K562 (cell line): ENCODE data around the gene SP140L. TPM values are rescaled to one million over a fixed set of nuclear protein-coding genes. Genes with fewer than 3 reads are reported as not detected.

Experiments used
- ATAC-seq: fragments of 200-7000 bp; cut with Tn5 transposase; 3 replicates; pipeline ENCODE4 v1.9.1; 2020; ENCODE audit warnings: moderate library complexity
- BruUV-seq: library from RNA; stranded (reverse); fragments of 400-500 nt; replicated peaks from 2 replicates; lab custom pipeline; 2021; lab: Mats Ljungman, UMichigan
- CTCF ChIA-PET: fragments of 300-600 bp; formaldehyde crosslinking; extraction: SDS; loops from one replicate; lab custom pipeline; 2021; ENCODE audit warnings: low intra/inter-chr PET ratio; lab: Yijun Ruan, JAX
- POLR2A ChIA-PET: fragments of 300-600, 350-650 bp; sonication (Branson Sonifier 250); formaldehyde crosslinking; extraction: SDS; loops from one replicate; lab custom pipeline; 2021; ENCODE audit warnings: antibody characterized with exemption, inconsistent platforms; lab: Yijun Ruan, JAX
- DNase-seq, 4 experiments: peaks; one replicate each; pipeline versions ENCODE4 v3.0.0 to v3.0.0-alpha.2; 2011 to 2018; ENCODE audit warnings: low spot score in 3 of 4, mixed read lengths in 3 of 4; ENCODE audit errors: extremely low read depth in 1 of 4
- FAIRE-seq: peaks from 2 replicates; lab custom pipeline; 2011; peaks lifted over from hg19 to GRCh38; lab: Jason Lieb, UNC
- H2AFZ ChIP-seq: 2 replicates; pipeline ENCODE4 v1.6.0; 2011; ENCODE audit warnings: low read depth, low read length, control low read depth, inconsistent platforms
- H3K27ac ChIP-seq: fragments of 200-600 bp; 3 replicates; pipeline ENCODE4 v1.8.0; 2011; ENCODE audit warnings: low read depth, mild to moderate bottlenecking, control low read depth, inconsistent platforms, low read length, moderate library complexity, mixed read lengths; ENCODE audit errors: extremely low read depth
- H3K27me3 ChIP-seq, 2 experiments: fragments of 300-600 bp in 1 of 2; 2 replicates in 1 of 2; 3 replicates in 1 of 2; pipeline versions ENCODE4 v1.6.0 to v1.8.0; 2011; ENCODE audit warnings: inconsistent platforms in 2 of 2, low read length in 2 of 2, mild to moderate bottlenecking in 1 of 2, mixed read lengths in 1 of 2, moderate library complexity in 1 of 2; ENCODE audit not compliant: control insufficient read depth in 2 of 2, insufficient read depth in 2 of 2
- H3K36me3 ChIP-seq: fragments of 300-600 bp; 3 replicates; pipeline ENCODE4 v1.8.0; 2011; ENCODE audit warnings: mild to moderate bottlenecking, low read length, inconsistent platforms; ENCODE audit not compliant: control insufficient read depth, insufficient read depth
- H3K4me1 ChIP-seq, 2 experiments: fragments of 200-600 bp in 1 of 2; replicated peaks in 1 of 2; 2 replicates in 1 of 2; 3 replicates in 1 of 2; pipeline versions ENCODE4 v1.5.1 to v1.8.0; 2011; ENCODE audit warnings: inconsistent platforms in 2 of 2, low read length in 2 of 2, mild to moderate bottlenecking in 1 of 2, mixed read lengths in 1 of 2, moderate library complexity in 1 of 2; ENCODE audit not compliant: control insufficient read depth in 2 of 2, insufficient read depth in 2 of 2
- H3K4me2 ChIP-seq: 2 replicates; pipeline ENCODE4 v1.6.1; 2011; ENCODE audit warnings: low read length, control low read depth, inconsistent platforms, mixed read lengths; ENCODE audit not compliant: insufficient read depth
- H3K4me3 ChIP-seq: fragments of 200-600 bp; sonication (generic), shearing (Covaris generic); 2 replicates; pipeline ENCODE4 v1.5.1; 2016; ENCODE audit warnings: control low read depth, inconsistent platforms
- H3K79me2 ChIP-seq: fragments of 200-600 bp; 3 replicates; pipeline ENCODE4 v1.8.0; 2011; ENCODE audit warnings: low read length, inconsistent platforms; ENCODE audit not compliant: control insufficient read depth, insufficient read depth
- H3K9ac ChIP-seq, 2 experiments: 2 replicates each; pipeline versions ENCODE4 v1.6.0 to v1.6.1; 2011; ENCODE audit warnings: low read depth in 2 of 2, low read length in 2 of 2, control low read depth in 1 of 2, inconsistent platforms in 1 of 2, mild to moderate bottlenecking in 1 of 2, mixed read lengths in 1 of 2; ENCODE audit not compliant: insufficient read depth in 1 of 2
- H3K9me1 ChIP-seq: one replicate; pipeline ENCODE4 v1.6.0; 2011; ENCODE audit warnings: inconsistent platforms, mild to moderate bottlenecking, low read length, moderate library complexity; ENCODE audit not compliant: control insufficient read depth, insufficient read depth
- H3K9me3 ChIP-seq: replicated peaks from 2 replicates; pipeline ENCODE4 v1.5.1; 2011; ENCODE audit warnings: low read depth, low read length, inconsistent platforms; ENCODE audit not compliant: control insufficient read depth, insufficient read depth
- H4K20me1 ChIP-seq: replicated peaks from 2 replicates; pipeline ENCODE4 v1.6.1; 2011; ENCODE audit warnings: low read length, inconsistent platforms, mixed read lengths; ENCODE audit not compliant: control insufficient read depth, insufficient read depth
- BDP1 ChIP-seq: IDR thresholded peaks from 3 replicates; pipeline ENCODE4 v1.6.1; 2011; ENCODE audit not compliant: insufficient read length, insufficient read depth
- MCM7 ChIP-seq, 2 experiments: fragments of 450-650 bp; IDR thresholded peaks; 2 replicates each; pipeline ENCODE4 v1.6.1; 2016 to 2018
- TSC22D4 ChIP-seq: fragments of 450-650 bp; IDR thresholded peaks from 2 replicates; pipeline ENCODE4 v1.6.1; 2016; ENCODE audit warnings: missing genetic modification characterization, missing biosample characterization, control low read depth
- XRCC3 ChIP-seq: fragments of 450-650 bp; IDR thresholded peaks from 2 replicates; pipeline ENCODE4 v1.6.1; 2017; ENCODE audit warnings: mild to moderate bottlenecking, moderate library complexity
- ZBTB49 ChIP-seq: sonication (generic); formaldehyde crosslinking; IDR thresholded peaks from 2 replicates; pipeline ENCODE4 v1.8.0; 2022; ENCODE audit warnings: missing genetic modification reagents, mild to moderate bottlenecking, borderline replicate concordance
- ZNF253 ChIP-seq: fragments of 250-450 bp; sonication (Bioruptor Pico); conservative IDR thresholded peaks from 2 replicates; pipeline ENCODE4 v1.6.1; 2021; ENCODE audit warnings: mild to moderate bottlenecking
- ZNF347 ChIP-seq: fragments of 450-650 bp; formaldehyde crosslinking; IDR thresholded peaks from 2 replicates; pipeline ENCODE4 v1.4.0; 2020; ENCODE audit warnings: low read depth, mild to moderate bottlenecking, moderate library complexity
- WGBS: fragments of 100-300 bp; shearing (Covaris generic); methylation state at CpG from one replicate; pipeline ENCODE4 v1.1.6; 2016; ENCODE audit warnings: low coverage, mixed read lengths; ENCODE audit not compliant: insufficient coverage; ENCODE audit errors: missing lambda C conversion rate; 5-methylcytosine and 5-hydroxymethylcytosine counted together
- in situ Hi-C: fragments of 300-500 bp; cut with MboI; formaldehyde crosslinking; loops from 4 replicates; pipeline ENCODE4 v1.15.0; 2018; ENCODE audit warnings: inconsistent platforms, mixed read lengths
- intact Hi-C: fragments of 100-400 bp; cut with micrococcal nuclease; formaldehyde crosslinking; loops from 2 replicates; pipeline ENCODE4 v1.14.2; 2022
- polyA plus RNA-seq, 8 experiments: library from polyadenylated mRNA; depleted of rRNA in 4 of 8; stranded (reverse) in 5 of 8; unstranded in 3 of 8; fragments of >200 nt; fragmentation: Nextera tagmentation in 2 of 8; fragmentation: Illumina TruSeq in 1 of 8; extraction: Ambion mirVana in 2 of 8; extraction: Trizol in 1 of 8; gene quantifications; 2 replicates each; pipeline versions ENCODE4 v1.2.1 to v1.2.3, GENCODE V29; 2011 to 2014; ENCODE audit warnings: inconsistent platforms in 1 of 8, missing spikeins in 1 of 8
- total RNA-seq, 7 experiments: library from RNA; depleted of rRNA in 6 of 7; stranded (reverse); fragments of >200 nt in 6 of 7; fragmentation: Illumina TruSeq in 2 of 7; extraction: Trizol in 2 of 7; gene quantifications; 2 replicates each; pipeline versions ENCODE4 v1.2.1 to v1.2.3, GENCODE V29; 2011 to 2021; ENCODE audit warnings: low replicate concordance in 1 of 7
- TF ChIP-seq, protein P1 (sequence below): conservative IDR thresholded peaks from 2 replicates; pipeline ENCODE4 v1.6.1; 2011; ENCODE audit warnings: low read depth, mild to moderate bottlenecking, low read length; ENCODE audit not compliant: control insufficient read depth

Gene SP140L
- total and polyA plus RNA-seq, 9 of the 15 experiments (the other 6 are each of a cell fraction or from before 2014, with no cell fraction given) = 4.0 to 15.5 (median 11.3) TPM

GRCh38 chr2:230346465-230346864, 19.5 kb downstream of the SP140L start (continued):
- TF ChIP-seq TSC22D4 (tag) = no peak
- no peak for TF ChIP-seq MCM7 (IDR thresholded peaks at IDR 0.05)
- TF ChIP-seq, protein P1, sequence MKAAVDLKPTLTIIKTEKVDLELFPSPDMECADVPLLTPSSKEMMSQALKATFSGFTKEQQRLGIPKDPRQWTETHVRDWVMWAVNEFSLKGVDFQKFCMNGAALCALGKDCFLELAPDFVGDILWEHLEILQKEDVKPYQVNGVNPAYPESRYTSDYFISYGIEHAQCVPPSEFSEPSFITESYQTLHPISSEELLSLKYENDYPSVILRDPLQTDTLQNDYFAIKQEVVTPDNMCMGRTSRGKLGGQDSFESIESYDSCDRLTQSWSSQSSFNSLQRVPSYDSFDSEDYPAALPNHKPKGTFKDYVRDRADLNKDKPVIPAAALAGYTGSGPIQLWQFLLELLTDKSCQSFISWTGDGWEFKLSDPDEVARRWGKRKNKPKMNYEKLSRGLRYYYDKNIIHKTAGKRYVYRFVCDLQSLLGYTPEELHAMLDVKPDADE = no peak
- no peak for TF ChIP-seq BDP1
- no peak for TF ChIP-seq ZBTB49 (CRISPR knock-in tag)

DNA sequence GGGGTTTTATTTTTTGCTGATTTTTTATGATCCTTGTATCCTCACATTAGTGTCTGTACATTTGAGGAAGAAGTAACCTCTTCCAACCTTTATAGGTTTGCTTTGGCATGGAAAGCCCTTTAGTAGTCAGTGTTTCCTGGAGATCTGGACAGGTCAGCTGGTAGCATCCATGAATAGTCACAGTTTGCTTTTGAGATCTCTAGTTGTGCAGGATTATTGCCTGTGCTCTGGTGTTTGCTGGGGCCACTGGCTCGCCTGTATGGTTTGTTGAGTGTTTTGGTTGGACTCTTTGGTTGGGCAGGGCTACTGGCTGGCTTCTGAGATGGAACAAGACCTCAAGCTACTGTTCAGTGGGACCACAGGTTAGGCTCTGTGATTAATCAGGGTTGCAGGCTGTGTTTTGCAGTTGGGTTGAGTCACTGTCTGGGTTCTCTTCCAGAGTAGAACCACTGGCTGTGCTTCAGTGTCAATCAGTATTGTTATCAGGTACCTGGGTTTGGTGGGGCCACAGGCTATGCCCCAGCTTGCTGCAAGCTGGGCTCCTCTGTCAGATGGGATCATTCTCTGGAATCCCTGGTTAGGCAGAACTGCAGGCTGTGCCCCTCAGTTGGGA, 20.0 kb downstream of the SP140L start:
- Histone ChIP-seq H3K9me3 (peaks cover 4% of the 10 kb centered on the region), H4K20me1 (no peaks in the 10 kb centered on the region), H3K27me3 (no peaks in the 10 kb centered on the region), H3K79me2 (peaks cover 31% of the 10 kb centered on the region), H3K27ac (no peak overlapping the region), H3K4me3 (no peak overlapping the region), H3K9ac (no peak overlapping the region), H3K4me2 (no peak overlapping the region), H3K9me1 (no peaks in the 10 kb centered on the region), H3K36me3 (no peaks in the 10 kb centered on the region; the same call in 2 of the 3 replicates), H2AFZ (no peak overlapping the region), H3K4me1 (no peaks in the 10 kb centered on the region; a peak in 3 of 5 replicates)
- ChIA-PET POLR2A (no interaction called here), CTCF (no interaction called here)
- in situ Hi-C loops (no loop called here), intact Hi-C loops (no loop called here)
- TF ChIP-seq ZNF253 (CRISPR knock-in tag) = no peak
- no peak for TF ChIP-seq XRCC3
- no peak for TF ChIP-seq ZNF347 (CRISPR knock-in tag)
- FAIRE-seq = no peak
- no peak for ATAC-seq
- no TSS peak for BruUV-seq
- no peak for DNase-seq
- WGBS = 38% methylated on average over 1 of the region's 1 CpG
